ENCODE results near the gene TSC22D1. TPM values are rescaled to one million over a fixed set of nuclear protein-coding genes. Genes with fewer than 3 reads are reported as not detected.

TSC22D1 gene
- total RNA-seq, 1 experiment from 2014 or later, result 194 TPM

GRCh38 chr13:44416744-44417143 is 159.4 kb downstream of the TSC22D1 start:
- Histone ChIP-seq H3K9me3 (ENCODE audit: low read length) (no peaks in the 10 kb centered on the region), H3K4me2 (ENCODE audit: low read length) (no peak overlapping the region), H3K4me3 (ENCODE audit: low read length) (no peak overlapping the region), H3K9me2 (replicated peaks; ENCODE audit: low read length) (no peaks in the 10 kb centered on the region), H3F3A (ENCODE audit: low read length, unreplicated experiment) (no peaks in the 10 kb centered on the region), H4K20me1 (ENCODE audit: low read length) (no peaks in the 10 kb centered on the region), H3K27me3 (ENCODE audit: low read length) (no peaks in the 10 kb centered on the region), H3K79me2 (ENCODE audit: low read length) (no peaks in the 10 kb centered on the region), H3K9ac (ENCODE audit: low read length) (no peak overlapping the region), H3K4me1 (ENCODE audit: insufficient read depth, low read length) (no peaks in the 10 kb centered on the region), H3K36me3 (ENCODE audit: low read depth, low read length) (no peaks in the 10 kb centered on the region), H3K27ac (ENCODE audit: low read length) (no peak overlapping the region), H2AFZ (ENCODE audit: low read length) (no peak overlapping the region)
- intact Hi-C loops (cut with micrococcal nuclease), result no loop called here
- ChIA-PET CTCF (no interaction called here), POLR2A (ENCODE audit: unreplicated experiment) (no interaction called here)
- no peak for DNase-seq
- BruUV-seq (replicated peaks), result no TSS peak
- TF ChIP-seq EZH2 (IDR thresholded peaks at IDR 0.05; ENCODE audit: low read length, unreplicated experiment) (no peak), EZH2phosphoT487 (IDR thresholded peaks at IDR 0.05; ENCODE audit: borderline replicate concordance, low read length) (no peak)
- TF ChIP-seq, protein P1, sequence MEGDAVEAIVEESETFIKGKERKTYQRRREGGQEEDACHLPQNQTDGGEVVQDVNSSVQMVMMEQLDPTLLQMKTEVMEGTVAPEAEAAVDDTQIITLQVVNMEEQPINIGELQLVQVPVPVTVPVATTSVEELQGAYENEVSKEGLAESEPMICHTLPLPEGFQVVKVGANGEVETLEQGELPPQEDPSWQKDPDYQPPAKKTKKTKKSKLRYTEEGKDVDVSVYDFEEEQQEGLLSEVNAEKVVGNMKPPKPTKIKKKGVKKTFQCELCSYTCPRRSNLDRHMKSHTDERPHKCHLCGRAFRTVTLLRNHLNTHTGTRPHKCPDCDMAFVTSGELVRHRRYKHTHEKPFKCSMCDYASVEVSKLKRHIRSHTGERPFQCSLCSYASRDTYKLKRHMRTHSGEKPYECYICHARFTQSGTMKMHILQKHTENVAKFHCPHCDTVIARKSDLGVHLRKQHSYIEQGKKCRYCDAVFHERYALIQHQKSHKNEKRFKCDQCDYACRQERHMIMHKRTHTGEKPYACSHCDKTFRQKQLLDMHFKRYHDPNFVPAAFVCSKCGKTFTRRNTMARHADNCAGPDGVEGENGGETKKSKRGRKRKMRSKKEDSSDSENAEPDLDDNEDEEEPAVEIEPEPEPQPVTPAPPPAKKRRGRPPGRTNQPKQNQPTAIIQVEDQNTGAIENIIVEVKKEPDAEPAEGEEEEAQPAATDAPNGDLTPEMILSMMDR (conservative IDR thresholded peaks at IDR 0.05; ENCODE audit: low read depth, low read length), result no peak
- no peak for ATAC-seq

GRCh38 chr13:44416301-44416700 is 159.8 kb downstream of the TSC22D1 start:
- H4K20me1 ChIP-seq (ENCODE audit: low read length), result no peaks in the 10 kb centered on the region
- H3K79me2 ChIP-seq (ENCODE audit: low read length), result no peaks in the 10 kb centered on the region
- no peaks in the 10 kb centered on the region for H3F3A ChIP-seq (ENCODE audit: low read length, unreplicated experiment)
- no peaks in the 10 kb centered on the region for H3K27me3 ChIP-seq (ENCODE audit: low read length)
- no peak overlapping the region for H3K4me3 ChIP-seq (ENCODE audit: low read length)
- no TSS peak for BruUV-seq (replicated peaks)
- H3K9ac ChIP-seq (ENCODE audit: low read length), result no peak overlapping the region
- ATAC-seq (no peak), DNase-seq (no peak)
- no peak overlapping the region for H3K27ac ChIP-seq (ENCODE audit: low read length)
- H3K4me2 ChIP-seq (ENCODE audit: low read length), result no peak overlapping the region
- intact Hi-C loops (cut with micrococcal nuclease), result no loop called here
- H3K36me3 ChIP-seq (ENCODE audit: low read depth, low read length), result no peaks in the 10 kb centered on the region
- H3K9me2 ChIP-seq (replicated peaks; ENCODE audit: low read length), result no peaks in the 10 kb centered on the region
- no peak overlapping the region for H2AFZ ChIP-seq (ENCODE audit: low read length)
- TF ChIP-seq, protein P1 (conservative IDR thresholded peaks at IDR 0.05; ENCODE audit: low read depth, low read length), result no peak
- TF ChIP-seq EZH2phosphoT487 (IDR thresholded peaks at IDR 0.05; ENCODE audit: borderline replicate concordance, low read length), result no peak
- no peak for TF ChIP-seq EZH2 (IDR thresholded peaks at IDR 0.05; ENCODE audit: low read length, unreplicated experiment)
- H3K9me3 ChIP-seq (ENCODE audit: low read length), result no peaks in the 10 kb centered on the region
- POLR2A ChIA-PET (ENCODE audit: unreplicated experiment), result interaction anchor here (0.6 kb wide), 1 partner anchor 21 kb away, joined by 3 read pairs; no protein-coding TSS in a partner anchor
- H3K4me1 ChIP-seq (ENCODE audit: insufficient read depth, low read length), result no peaks in the 10 kb centered on the region
- CTCF ChIA-PET, result no interaction called here

DNA sequence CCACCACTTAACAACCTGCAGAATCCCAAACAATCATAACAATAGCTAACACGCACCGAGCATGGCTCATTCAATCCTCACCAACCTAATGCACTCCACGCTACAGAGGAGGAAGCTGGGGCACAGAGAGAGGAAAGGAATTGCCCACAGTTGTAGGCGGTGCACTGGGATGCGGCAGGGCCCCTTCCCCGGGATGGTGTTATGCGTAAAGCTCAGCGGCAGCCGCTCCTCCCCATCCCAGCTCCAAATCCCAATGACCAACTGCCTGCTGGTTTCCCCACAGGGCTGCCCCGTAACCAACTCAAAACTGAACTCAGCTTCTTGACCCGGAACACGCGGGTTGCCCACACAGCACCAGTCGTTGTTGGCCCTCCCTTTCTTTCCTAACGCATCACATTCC is 160.3 kb downstream of the TSC22D1 start:
- intact Hi-C loops (cut with micrococcal nuclease), result no loop called here
- no peaks in the 10 kb centered on the region for H3K27me3 ChIP-seq (ENCODE audit: low read length)
- no peak for TF ChIP-seq EZH2 (IDR thresholded peaks at IDR 0.05; ENCODE audit: low read length, unreplicated experiment)
- TF ChIP-seq, protein P1 (conservative IDR thresholded peaks at IDR 0.05; ENCODE audit: low read depth, low read length), result no peak
- no peak for TF ChIP-seq EZH2phosphoT487 (IDR thresholded peaks at IDR 0.05; ENCODE audit: borderline replicate concordance, low read length)
- ChIA-PET CTCF (no interaction called here), POLR2A (ENCODE audit: unreplicated experiment) (interaction anchor here (0.6 kb wide), 1 partner anchor 21 kb away, joined by 3 read pairs; no protein-coding TSS in a partner anchor)
- no peak overlapping the region for H2AFZ ChIP-seq (ENCODE audit: low read length)
- H3K4me2 ChIP-seq (ENCODE audit: low read length), result no peak overlapping the region
- DNase-seq (no peak), ATAC-seq (no peak)
- no peaks in the 10 kb centered on the region for H3K79me2 ChIP-seq (ENCODE audit: low read length)
- no peak overlapping the region for H3K4me3 ChIP-seq (ENCODE audit: low read length)
- H3K9me2 ChIP-seq (replicated peaks; ENCODE audit: low read length), result no peaks in the 10 kb centered on the region
- no peak overlapping the region for H3K27ac ChIP-seq (ENCODE audit: low read length)
- H3K36me3 ChIP-seq (ENCODE audit: low read depth, low read length), result no peaks in the 10 kb centered on the region
- H3K4me1 ChIP-seq (ENCODE audit: insufficient read depth, low read length), result no peaks in the 10 kb centered on the region
- no TSS peak for BruUV-seq (replicated peaks)
- H3K9ac ChIP-seq (ENCODE audit: low read length), result no peak overlapping the region
- no peaks in the 10 kb centered on the region for H3K9me3 ChIP-seq (ENCODE audit: low read length)
- H4K20me1 ChIP-seq (ENCODE audit: low read length), result no peaks in the 10 kb centered on the region
- H3F3A ChIP-seq (ENCODE audit: low read length, unreplicated experiment), result no peaks in the 10 kb centered on the region
